RPMI7951 (cell line): Measurements from ENCODE around the gene OXT. TPM values are rescaled to one million over a fixed set of nuclear protein-coding genes. Genes with fewer than 3 reads are reported as not detected.

Experiments used
- DNase-seq: peaks from one replicate; pipeline ENCODE4 v3.0.0-alpha.2; 2012; ENCODE audit warnings: low read depth
- total RNA-seq: library from RNA; depleted of rRNA; stranded (reverse); fragments of >200 nt; shearing (Covaris generic); gene quantifications from 2 replicates; pipeline ENCODE4 v1.2.3, GENCODE V29; 2014; rRNA removed

The OXT gene
- total RNA-seq, 1 experiment from 2014 or later = not detected

GRCh38 chr20:3109350-3110302 is 38.2 kb downstream of the OXT start:
- DNase-seq = no peak

DNA sequence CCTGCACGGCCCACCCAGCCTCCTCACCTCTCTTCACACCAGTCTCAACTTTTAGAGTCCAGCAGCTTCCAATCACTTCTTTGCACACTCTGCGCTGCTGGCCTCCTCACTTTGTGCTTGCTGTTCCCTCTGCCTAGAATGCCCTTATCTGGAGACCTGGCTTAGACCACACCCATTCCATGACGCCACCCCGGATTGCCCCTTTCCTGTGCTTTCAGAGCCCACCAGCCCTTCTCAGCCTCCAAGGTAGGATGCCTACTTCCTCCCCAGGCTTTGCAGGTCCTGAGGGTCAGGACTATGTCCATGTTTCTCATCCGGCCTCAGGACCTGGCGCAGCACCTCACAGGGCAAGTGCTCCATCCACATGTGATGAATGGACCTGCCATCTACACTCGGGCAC is 40.1 kb downstream of the OXT start:
- no peak for DNase-seq

DNA sequence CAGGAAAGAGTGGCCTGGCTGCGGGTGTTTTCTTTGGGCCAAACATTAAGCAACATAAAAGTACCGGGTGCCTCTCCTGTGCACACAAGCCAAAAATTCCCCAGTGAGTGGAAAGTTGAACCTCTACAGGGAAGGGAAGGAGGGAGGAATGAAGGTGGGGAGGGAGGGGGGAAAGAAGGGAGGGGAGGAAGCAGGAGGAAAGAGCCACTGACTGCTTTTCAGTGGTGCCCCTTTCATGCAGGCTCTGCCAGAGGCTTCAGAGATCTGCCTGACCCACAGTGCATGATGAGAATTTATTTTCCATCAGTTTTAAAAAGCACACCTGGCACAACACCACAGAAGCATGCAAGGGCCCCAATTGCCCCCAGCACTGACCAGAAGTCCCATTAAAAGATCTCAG is 40.6 kb downstream of the OXT start:
- no peak for DNase-seq

DNA sequence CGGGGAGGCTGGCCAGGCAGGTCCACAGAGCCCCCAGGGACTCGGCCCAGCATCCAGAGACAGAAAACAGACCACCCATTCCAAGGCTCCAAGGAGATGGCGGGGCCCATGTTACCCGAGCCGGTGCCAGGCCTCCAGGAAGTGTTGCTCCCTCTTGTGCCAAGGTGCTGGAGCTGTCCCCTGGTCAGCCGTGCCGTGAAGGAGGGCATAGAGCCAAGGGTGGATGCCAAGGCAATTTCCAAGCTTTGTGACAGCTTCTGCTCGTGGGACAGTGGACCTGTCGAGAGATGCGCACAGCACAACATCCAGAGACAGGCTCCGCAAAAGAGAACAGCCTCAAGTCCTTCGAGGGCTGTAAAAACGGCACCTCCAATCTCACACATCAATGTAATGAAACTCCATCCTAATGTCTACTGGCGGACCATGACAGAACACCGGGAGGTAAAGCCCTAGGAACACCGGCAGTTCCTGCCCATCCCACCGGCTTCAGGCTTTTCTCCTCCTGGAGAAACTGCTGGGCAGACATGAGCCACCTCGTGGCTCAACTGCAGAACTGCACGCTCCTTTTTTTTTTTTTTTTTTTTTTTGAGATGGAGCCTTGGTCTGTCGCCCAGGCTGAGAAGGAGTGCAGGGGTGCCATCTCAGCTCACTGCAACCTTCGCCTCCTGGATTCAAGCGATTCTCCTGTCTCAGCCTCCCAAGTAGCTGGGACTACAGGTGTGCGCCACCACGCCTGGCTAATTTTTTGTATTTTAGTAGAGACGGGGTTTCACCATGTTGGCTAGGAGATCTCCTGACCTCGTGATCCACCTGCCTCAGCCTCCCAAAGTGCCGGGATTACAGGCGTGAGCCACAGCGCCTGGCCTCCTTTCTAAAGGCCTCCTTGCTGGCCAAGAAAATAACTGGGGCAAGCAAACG is 44.0 kb downstream of the OXT start:
- DNase-seq = peak; percentile 64

DNA sequence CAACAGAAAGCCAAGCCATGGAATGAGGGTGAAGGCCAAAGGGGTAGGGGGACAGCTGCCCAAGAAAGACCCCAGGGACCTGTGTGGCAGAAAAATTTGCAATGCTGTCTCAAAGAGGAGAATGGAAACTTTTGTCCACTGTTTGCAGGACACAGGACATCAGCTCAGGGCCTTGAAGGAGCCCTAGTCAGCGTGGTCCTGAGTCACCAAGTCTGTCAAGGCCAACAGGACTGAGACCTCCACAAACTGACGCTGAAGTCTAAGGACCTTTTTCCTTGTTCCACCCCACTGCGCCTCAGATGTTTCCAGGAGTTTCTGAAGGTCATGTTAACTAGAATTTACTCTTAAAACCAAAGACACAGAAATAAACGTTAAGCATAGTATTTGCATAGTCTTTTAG is 44.9 kb downstream of the OXT start:
- no peak for DNase-seq

- peak; percentile 54 for DNase-seq
These were observed 46.5 kb downstream of the OXT start for GRCh38 chr20:3117839-3118379.

GRCh38 chr20:3119044-3119443 is 47.6 kb downstream of the OXT start:
- no peak for DNase-seq

DNA sequence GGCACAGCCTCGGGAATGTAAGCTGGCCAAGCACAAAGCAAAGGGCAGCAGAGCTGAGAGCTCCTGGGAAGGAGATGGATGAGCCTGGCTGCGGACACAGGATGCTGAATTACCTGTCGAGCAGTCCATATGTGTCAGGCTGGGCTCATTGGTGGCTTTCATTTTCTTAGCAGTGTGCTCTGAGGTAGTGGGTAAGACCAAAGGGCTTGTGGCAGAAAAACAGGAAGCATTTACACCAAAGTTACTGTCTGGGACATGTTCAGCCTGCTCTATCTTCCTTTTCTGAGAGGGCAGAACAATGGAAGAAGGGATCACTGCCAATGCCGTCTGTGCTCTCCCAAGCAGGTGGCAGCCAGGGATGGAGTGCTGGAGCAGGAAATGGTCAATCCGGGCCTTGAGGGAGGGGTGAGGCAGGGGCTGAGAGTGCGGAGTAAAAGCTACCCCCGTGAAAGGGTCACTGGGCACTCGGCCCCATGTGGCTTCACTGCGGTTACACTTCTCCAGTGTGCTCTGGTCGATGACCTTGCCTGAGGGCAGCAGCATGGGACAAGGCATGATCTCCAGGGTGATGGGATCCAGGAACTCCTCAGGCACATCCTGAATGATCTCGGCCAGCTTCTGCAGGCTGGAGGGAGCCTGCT is 50.0 kb downstream of the OXT start:
- peak; percentile 30 for DNase-seq

Other genes starting within 250 kb of the OXT start
- gene PCED1A, start 231.0 kb upstream of the OXT start, total RNA-seq = 18.9 and 31.5 TPM in 2 replicates
- 58.4 and 63.7 TPM in 2 replicates for gene VPS16, start 230.9 kb upstream of the OXT start, total RNA-seq
- gene PTPRA, start 198.1 kb upstream of the OXT start, total RNA-seq = 57.7 and 67.8 TPM in 2 replicates
- not detected in 2 replicates for gene GNRH2, start 28.0 kb upstream of the OXT start, total RNA-seq
- gene MRPS26, start 25.6 kb upstream of the OXT start, total RNA-seq = 84.9 and 122 TPM in 2 replicates
- not detected in 2 replicates for gene AVP, start 13.1 kb downstream of the OXT start, total RNA-seq
- gene FASTKD5, start 88.2 kb downstream of the OXT start, total RNA-seq = 22.0 and 24.0 TPM in 2 replicates
- gene UBOX5, start 88.2 kb downstream of the OXT start, total RNA-seq = 6.4 and 6.5 TPM in 2 replicates
- 1.4 and 3.4 TPM in 2 replicates for gene LZTS3, start 101.9 kb downstream of the OXT start, total RNA-seq
- 37.6 and 43.5 TPM in 2 replicates for gene DDRGK1, start 133.1 kb downstream of the OXT start, total RNA-seq
- gene ITPA, start 137.9 kb downstream of the OXT start, total RNA-seq = 112 and 137 TPM in 2 replicates
- gene SLC4A11, start 167.6 kb downstream of the OXT start, total RNA-seq = 0.60 and 0.68 TPM in 2 replicates